Cerebellar cortex (tissue), 1 donor: ENCODE results near the gene STXBP4.
A peak's percentile ranks its signal among the peaks of the same experiment; 100 is the strongest.

Experiments
- DNase-seq: peaks from one replicate; pipeline ENCODE4 v3.0.0-alpha.2; 2015; ENCODE audit warnings: low spot score

The STXBP4 gene

GRCh38 chr17:54971147-54971546, 2.6 kb downstream of the STXBP4 start:
- no peak for DNase-seq

DNA sequence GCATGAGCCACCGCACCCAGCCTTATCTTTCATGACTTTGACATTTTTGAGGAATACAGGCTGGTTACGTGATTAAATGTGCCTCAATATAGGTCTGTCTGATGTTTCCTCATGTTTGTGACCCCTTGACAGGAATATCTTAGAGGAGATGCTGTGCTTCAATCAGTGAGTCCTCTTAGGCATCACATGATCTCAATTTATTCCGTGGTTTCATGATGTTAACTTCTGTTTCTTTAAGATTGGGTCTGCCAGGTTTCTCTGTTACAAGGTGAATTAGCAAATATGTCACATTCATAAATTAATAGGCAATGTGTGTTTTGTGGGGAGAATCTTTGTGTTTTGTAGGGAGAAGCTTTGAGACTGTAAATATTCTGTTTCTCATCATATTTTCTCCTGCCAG, 3.3 kb downstream of the STXBP4 start:
- no peak for DNase-seq

- DNase-seq = no peak
Measured at GRCh38 chr17:54972406-54973138, 4.0 kb downstream of the STXBP4 start.

GRCh38 chr17:54974759-54975158, 6.2 kb downstream of the STXBP4 start:
- DNase-seq = no peak

DNA sequence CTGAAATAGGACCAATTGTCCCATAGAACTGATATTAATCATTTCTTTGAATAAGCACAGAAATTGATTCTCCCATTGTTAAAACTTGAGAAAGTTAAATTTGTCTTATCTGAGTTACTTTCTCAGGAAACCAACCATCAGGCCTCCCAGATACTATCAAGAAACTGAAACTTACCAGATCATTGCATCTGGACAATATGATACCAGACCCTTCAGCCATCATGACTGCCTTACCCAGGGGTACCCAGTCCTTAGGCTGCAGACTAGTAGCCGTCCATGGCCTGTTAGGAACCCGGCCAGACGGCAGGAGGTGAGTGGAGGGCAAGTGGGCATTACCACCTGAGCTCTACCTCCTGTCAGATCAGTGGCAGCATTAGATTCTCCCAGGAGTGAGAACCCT, 7.8 kb downstream of the STXBP4 start:
- no peak for DNase-seq

DNA sequence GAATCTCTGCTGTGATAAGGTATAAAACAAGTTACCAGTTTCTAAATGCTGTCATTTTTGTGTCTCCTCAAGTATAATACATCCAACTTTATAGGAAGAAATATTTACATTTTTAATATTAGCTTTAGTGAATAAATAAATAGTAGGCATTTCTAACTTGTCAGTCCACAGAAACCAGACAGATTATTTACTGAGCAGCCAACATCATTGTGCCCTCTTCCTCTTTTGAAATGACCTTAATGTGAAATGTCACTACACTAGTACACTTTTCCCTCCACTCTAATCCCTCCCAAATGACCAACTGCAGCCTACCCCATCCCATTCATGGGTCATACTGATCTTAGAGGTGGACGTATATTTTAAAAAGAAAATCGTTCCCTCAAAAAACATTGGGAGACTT, 9.2 kb downstream of the STXBP4 start:
- DNase-seq = no peak

DNA sequence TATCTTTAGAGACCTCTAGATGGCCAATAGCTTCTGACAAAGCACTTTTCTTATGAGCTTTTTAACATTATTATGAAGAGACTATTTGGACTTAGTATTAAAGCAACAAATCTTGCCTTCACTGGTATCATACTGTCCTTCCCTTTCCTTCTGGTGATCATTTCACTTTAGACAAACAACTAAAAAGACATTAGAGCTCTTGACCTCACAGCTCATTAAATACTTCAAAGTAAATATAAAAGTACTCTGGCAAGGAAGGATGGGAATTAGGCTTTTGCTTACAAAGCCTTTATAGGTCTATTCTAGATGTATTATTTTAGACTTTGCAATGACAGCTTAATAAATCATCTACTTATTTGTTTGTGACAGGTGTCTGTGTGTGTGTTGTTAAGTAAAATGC, 11.1 kb downstream of the STXBP4 start:
- DNase-seq = no peak

DNA sequence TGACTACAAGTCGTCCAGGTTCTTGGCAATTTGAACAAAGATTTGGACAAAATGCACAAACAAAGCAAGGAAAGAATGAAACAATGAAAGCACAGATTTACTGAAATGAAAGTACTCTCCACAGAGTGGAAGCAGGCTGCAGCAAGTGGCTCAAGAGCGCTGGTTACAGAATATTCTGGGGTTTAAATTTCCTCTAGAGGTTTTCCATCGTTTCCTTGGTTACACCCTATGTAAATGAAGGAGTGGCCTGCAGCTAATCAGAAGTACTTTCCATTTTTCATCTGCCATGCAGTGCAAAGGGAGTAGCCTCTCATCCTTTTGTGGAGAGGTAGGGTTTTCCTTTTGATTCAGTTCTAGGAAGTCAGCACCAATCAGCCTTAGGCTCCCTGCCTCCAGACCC, 11.8 kb downstream of the STXBP4 start:
- DNase-seq = no peak

DNA sequence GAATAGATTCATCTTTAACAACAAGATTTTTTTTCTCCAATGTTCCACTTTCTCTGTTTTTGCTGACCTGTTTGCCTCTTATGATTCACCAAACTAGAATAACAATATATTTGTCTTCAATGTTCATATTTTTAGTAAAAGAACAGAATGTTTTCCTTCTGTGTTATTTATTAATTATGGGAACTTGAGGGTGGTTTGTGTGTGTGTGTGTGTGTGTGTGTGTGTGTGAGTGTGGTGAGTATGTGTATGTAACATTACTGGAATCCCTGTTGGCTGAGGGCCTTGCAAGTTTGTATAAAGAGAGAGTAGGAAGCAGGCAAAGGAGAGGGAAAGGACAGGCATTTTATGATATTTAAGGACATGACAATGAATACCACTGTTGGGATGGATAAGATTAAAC, 13.8 kb downstream of the STXBP4 start:
- no peak for DNase-seq

GRCh38 chr17:54983260-54983659, 14.7 kb downstream of the STXBP4 start:
- no peak for DNase-seq

DNA sequence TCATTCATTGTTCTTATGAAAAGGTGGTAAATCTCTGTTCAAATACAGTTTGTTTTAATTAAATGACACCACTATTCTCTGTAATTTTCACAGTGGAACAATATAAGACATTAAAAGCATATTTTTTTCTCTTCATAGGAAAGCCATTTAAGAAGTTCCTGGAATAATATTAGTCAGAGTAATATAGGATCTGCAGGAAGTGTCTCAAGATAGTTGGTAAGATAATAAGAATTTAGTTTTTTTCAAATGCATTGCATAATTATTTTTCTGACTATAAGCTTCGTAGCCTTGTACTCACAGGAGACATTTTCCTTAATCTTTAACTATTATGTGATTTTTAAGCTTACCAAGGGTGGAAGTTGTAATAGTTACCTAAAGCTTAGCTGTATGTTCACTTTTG, 16.9 kb downstream of the STXBP4 start:
- DNase-seq = no peak

GRCh38 chr17:54990118-54990517, 21.6 kb downstream of the STXBP4 start:
- DNase-seq = no peak

GRCh38 chr17:54991567-54991966, 23.0 kb downstream of the STXBP4 start:
- no peak for DNase-seq

DNA sequence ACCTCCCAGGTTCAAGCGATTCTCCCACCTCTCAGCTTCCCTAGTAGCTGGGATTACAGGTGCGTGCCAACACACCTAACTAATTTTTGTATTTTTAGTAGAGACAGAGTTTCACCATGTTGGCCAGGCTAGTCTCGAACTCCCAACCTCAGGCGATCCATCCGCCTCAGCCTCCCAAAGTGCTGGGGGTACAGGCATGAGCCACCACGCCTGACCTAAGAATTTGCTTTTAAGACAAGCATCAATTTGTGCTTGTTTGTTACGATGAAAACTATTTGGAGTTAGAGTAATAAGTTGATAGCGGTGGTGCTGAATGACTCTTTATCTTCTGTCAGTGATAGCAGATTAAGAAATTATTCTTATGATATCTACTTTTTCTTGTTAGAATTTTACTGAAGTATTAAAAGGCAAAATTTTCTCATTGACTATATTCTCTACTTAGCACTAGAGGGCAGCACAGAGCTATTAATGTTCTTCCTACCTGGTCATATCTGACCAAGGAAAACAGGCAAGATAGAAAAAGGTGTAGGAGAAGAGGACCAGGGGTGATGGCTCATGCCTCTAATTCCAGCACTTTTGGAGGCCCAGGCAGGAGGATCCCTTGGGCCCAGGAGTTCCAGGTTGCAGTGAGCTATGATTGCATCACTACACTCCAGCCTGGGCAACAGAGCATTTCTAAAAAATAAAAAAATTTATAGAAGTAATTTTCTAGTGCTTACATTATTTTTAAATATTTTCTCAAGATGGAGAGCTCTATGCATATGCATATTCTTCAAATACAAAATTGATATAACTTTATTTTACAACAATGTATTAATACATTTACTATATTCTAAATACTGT, 24.5 kb downstream of the STXBP4 start:
- peak; percentile 71 for DNase-seq

- no peak for DNase-seq
Measured at GRCh38 chr17:54996441-54996840, 27.9 kb downstream of the STXBP4 start.

GRCh38 chr17:55002458-55002857, 33.9 kb downstream of the STXBP4 start:
- no peak for DNase-seq

DNA sequence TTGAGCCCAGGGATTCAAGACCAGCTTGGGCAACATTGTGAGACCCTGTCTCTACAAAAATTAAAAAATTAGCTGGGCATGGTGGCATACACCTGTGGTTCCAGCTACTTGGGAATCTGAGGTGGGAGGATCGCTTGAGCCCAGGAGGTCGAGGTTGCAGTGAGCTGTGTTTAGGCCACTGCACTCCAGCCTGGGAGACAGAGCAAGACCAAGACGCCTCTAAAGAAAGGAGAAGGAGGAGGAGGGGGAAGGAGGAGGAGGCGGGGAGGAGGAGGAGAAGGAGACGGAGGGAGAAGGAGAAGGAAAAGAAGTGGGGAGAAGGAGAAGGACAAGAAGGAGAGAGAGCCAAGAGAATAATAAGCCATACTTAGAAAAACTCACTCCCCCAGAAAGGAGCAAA, 35.9 kb downstream of the STXBP4 start:
- DNase-seq = no peak

DNA sequence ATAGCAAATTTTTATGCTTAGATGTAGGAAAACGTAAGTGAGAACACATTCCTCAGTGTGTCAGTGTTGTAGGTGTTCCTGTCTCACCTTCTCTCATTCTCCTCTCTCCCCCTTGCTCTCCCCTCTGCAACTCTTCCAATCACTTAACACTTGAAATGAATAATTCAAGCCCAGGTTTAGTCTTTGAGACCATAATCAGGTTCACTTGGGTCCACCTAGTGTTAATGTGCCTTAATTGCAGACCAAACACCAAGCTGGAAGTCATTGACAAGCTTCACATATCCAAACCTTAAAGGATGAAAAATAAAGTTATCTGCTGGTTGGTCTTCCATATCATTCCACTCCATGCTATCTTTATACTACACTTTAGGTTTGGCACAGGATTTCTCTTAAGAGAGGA, 37.0 kb downstream of the STXBP4 start:
- DNase-seq = peak; percentile 13

- DNase-seq = no peak
Measured at GRCh38 chr17:55023626-55024025, 55.1 kb downstream of the STXBP4 start.

DNA sequence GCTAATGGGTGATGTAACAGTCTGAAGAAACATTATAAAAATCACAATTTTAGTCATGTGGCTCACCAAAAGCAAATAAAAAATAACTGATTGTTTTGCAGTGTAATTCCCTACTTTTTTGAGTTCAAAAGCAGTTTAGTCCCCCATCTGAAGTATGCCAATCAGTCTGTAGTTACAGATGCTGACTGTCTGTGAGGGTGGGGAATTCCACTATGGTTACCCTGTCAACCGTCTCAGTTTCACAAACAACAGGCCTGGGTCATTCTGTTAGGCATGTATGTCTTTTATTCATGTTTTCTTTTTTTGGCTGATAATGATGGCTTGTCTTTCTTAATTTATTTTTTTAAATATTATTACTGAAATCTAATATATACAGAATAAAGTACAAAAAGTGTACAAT, 69.3 kb downstream of the STXBP4 start:
- DNase-seq = no peak

DNA sequence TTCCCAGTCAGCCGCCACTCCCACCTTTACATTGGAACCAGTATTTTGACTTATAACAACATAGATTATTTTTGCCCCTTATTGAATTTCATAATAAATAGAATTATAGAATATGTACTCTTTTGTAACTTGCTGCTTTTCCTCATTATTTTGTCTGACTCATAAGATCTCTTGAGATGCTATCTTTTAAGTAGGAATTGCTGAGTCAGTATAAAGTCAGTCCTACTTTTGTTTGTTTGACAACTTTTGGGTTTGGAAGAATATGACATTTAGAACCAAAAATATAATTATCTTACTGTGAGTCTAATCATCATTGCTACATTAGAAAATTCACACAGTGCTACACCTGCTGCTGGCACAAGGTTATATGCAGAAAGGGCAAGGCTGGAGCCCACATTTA, 69.7 kb downstream of the STXBP4 start:
- no peak for DNase-seq

DNA sequence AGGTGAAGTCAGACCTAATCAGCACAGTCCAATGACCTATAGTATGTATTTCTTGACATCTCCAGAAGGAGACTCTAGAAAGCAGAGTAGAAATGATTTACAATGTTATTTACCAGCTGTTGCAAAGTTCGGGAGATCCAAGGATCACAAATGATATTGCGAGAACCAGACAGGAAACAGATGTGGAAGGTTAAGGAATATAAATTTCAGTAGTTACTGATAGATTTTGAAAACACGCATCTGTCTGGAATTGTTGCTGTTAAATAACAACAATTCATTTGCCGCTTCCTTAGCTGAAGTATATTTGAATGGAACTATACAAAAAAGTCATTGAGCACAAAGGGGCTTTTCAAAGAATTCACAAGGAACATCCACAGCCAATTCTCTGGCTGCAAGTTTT, 72.0 kb downstream of the STXBP4 start:
- no peak for DNase-seq

DNA sequence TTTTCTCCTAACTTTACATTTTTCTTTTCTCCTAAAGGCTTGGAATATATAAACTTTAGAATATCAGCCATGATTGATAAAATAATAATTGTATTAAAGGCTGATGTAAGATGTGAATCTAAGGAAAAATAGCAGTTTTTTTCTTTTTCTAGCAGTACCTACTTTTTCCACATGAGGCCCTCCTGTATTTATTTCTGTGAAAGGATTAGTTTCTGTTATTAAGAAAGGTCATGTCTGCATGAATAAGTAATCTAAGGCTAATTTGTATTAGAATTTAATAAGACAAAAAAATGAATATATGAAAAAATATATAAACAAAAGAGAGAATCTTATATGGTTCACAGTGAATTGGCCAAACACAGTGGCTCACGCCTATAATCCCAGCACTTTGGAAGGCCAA, 85.3 kb downstream of the STXBP4 start:
- peak; percentile 20 for DNase-seq

DNA sequence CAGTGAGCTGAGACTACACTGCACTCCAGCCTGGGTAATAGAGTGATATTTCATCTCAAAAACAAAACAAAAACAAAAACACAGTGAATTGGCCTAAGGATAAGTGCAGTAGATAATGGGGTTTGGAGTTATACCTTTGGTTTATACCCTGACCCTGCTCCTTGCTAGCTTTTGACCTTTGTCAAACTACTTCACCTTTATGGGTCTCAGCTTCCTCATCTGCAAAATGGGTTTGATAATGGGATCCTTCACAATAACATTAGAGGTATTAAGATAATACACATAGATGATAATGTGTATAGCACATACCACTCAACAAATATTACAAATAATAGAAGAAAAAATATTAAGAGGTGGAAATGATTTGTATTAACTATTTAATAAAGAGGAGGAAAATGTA, 85.9 kb downstream of the STXBP4 start:
- no peak for DNase-seq
